NCI-H524 (cell line): ENCODE measurements around the gene TRIM24.
A peak's percentile ranks its signal among the peaks of the same experiment; 100 is the strongest.
"Not testable (repeated sequence)": the region's sequence is repeated elsewhere in the genome, so short reads cannot be mapped to it uniquely, and the experiment has no call there.

ENCODE experiments used
- DNase-seq, 2 experiments: peaks; one replicate each; lab custom pipeline; 2025; lab: John Stamatoyannopoulos, UW

TRIM24 gene

DNA sequence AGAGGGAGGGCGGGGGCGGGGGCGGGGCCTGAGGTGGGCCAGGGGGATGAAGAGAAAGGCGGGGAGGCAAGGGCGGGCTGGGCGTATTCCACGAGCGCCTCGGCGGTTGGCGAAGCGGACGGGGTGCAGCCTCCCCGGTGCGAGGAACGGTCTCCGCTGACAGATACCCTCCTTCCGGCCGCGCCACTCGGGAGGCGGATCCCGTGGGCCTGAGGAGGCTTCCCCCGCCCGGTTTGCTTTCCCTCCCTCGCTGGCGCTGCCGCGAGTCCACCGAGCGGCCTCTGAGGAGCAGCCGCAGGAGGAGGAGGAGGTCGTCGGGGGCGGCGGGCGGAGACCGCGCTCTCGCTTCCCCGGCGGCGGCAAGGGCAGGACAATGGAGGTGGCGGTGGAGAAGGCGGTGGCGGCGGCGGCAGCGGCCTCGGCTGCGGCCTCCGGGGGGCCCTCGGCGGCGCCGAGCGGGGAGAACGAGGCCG lies at the start of gene TRIM24:
Gene TRIM24, plus strand, starts transcription at position 84 of the 473 bp plus-strand sequence. Its CDS starts 290 bp downstream, at position 374.
- no peak for DNase-seq

DNA sequence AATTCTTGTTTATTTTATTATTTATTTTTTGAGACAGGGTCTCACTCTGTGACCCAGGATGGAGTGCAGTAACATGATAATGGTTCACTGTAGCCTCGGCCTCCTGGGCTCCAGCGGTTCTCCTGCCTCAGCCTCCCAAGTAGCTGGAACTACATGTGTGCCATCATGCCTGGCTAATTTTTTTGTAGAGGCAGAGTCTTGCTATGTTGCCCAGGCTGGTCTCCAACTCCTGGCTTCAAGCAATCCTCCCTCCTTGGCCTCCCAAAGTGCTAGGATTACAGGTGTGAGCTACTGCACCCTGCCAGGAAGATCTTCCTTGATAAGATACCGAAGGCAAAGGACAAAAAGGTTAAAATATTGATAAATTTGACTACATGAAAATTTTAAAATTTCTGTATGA lies 48.0 kb upstream of the TRIM24 start:
- not testable (repeated sequence) for DNase-seq

DNA sequence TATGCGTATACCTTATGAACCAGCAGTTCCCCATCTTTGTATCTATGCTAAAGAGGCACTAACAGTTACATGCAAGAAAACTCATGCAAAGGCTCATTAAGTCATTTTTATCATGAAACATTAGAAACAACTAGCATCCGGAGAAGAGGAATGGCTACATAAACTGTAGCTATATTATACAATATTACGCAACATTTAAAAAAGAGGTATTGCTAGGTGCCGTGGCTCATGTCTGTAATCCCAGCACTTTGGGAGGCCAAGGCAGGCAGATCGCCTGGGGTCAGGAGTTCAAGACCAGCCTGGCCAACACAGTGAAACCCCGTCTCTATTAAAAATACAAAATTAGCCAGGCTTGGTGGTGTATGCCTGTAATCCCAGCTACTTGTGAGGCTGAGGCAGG lies 47.1 kb upstream of the TRIM24 start:
- not testable (repeated sequence) for DNase-seq

DNA sequence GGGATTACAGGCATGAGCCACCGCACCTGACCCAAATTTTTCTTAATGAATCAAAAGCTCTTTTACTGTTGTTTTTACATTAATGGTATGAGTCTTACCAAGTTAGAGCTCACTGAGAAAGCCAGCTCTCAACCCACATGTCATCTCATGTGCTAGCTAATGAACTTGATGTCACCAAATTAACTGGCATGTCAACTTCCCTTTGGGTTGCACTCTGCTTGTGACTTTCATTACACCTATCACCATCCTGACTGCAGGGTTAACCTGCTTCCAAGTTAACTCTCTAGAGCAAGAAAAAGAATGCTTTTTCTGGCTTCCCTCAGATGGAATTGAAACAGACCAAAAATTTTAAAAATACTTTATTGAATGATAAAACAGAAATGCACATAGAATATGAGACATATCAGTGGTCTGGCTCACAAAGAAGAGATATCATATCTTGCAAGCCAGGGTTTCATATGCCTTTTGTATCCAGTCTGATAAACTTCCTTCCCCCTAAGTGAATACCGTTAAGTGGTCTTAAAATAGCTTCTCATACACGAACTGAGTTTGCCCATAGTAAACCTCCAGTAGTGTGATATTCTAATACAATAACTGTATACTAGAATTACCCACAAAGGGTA lies 42.9 kb upstream of the TRIM24 start:
- no peak for DNase-seq

DNA sequence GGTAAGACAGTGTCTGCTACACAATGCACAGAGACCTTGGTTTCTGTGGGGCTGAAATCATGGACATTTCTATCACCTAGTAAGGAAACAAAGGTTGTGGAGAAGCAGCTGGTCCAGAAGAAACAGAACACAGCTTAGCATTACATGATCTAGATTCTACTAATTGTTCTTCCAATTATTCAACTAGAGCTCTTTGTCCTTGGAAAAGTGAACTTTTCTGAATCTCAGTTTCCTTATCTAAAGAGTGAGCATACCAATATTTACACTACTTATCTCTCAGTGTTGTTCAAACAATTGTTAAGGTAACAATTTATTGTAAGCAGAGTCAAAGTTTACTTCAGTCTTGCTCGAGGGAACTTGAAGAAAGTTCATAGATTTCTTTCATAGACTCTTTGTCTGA lies 42.3 kb upstream of the TRIM24 start:
- DNase-seq = no peak

DNA sequence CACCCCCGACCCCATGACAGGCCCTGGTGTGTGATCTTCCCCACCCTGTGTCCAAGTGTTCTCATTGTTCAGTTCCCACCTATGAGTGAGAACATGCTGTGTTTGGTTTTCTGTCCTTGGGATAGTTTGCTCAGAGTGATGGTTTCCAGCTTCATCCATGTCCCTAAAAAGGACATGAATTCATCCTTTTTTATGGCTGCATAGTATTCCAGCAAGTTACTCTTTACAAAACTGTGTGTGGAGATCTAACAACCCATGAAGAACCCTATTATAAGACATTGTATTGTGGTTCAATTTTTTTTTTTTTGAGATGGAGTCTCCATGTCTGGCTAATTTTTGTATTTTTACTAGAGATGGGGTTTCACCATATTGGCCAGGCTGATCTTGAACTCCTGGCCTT lies 41.7 kb upstream of the TRIM24 start:
- DNase-seq = not testable (repeated sequence)

DNA sequence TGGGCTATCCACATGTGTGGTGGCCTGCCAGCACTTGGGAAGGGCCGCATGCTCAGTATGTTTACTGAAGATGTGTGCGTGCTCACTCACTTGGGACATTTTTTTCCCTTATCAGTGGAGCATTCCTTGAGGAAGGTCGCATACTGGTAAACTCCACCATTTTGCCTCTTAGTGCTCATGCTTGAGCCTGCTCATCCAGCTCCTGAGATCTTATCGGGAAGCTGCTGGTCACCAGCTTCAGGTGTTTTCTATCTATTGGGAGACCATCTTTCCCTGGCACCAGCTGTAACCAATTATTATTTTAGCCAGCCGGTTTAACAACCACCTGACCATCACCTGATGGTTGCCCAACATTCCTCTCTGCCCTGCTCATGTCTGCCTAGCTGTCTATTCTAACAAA lies 35.0 kb upstream of the TRIM24 start:
- DNase-seq = no peak

DNA sequence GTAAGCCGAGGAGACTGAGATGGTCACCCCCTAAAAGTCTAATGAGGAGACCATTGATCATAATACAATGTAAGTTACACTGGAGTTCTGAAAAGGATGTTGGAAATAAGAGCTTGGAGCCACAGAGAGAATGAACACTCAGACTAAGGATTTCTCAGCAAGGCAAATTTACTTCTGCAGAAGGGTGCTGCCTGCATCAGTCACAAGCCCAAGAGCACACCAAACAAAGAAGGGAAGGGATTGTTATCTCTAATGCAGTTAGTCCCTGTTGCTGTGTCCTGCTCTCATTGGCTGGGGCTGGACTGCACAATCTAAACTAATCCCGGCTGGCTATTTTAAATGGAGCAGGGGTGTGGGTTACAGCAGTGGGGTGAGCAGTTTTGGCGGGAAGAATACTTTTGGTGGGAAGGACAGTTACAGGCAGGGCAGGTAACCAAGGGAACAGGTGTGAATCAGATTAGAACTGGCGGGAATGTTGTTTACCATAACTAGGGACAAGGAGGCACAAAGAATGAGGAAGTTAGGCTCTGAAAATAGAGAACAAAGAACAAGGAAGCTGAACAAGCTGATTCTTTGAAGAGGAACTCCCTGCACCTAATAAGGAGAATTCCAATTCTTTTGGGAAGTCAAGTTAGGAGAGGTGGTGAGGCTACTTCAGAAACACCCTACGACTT lies 30.3 kb upstream of the TRIM24 start:
- DNase-seq = no peak

DNA sequence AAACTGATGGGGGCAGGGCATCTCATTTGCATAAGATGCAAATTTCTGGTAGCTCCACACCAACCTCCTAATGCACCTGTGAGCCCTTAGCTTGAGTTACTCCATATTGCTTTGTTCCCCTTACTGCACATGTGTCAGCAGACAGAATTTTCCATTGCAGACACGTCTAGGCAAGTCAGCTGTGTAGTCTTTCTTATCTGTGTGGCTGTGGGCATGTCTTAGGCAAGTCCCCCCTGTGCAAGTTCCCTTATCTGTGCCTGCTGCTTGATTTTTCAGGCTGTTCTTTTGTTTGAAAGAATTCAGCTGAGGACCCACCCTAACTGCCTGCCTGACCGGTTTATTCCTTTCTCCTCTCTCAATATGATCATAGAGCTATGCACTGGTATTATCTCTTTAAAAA lies 28.5 kb upstream of the TRIM24 start:
- DNase-seq = no peak

DNA sequence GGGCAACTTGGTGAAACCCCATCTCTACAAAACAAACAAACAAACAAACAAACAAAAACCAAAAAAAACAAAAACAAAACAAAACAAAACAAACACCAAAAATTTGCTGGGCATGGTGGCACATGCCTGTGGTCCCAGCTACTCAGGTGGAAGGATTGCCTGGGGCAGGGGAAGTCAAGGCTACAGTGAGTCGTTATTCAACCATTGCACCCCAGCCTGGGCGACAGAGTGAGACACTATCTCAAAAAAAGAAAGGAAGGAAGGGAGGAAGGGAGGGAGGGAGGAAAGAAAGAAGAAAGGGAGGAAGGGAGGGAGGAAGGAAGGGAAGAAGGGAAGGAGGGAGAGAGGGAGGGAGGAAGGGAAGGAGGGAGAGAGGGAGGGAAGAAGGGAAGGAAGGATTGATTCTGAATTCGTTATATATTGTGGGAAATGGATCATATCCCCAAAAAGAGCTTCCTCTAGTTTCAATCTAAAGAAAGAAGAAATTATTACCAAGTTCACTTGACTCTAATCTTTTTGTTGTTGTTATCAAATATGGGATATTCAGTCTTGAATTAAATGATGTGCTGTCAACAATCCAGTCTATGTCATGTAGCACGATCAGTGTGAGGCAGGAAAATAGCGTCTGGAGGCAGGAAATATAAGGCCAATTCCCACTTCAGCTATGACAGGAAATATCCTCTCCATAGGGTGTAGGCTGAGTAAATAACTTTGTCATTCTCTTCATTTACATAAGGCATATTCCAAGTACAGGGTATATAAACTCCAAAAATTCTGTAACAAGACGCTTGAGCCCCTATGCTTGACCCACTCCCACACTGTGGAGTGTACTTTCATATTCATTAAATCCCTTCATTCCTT lies 26.2 kb upstream of the TRIM24 start:
- DNase-seq = no peak

DNA sequence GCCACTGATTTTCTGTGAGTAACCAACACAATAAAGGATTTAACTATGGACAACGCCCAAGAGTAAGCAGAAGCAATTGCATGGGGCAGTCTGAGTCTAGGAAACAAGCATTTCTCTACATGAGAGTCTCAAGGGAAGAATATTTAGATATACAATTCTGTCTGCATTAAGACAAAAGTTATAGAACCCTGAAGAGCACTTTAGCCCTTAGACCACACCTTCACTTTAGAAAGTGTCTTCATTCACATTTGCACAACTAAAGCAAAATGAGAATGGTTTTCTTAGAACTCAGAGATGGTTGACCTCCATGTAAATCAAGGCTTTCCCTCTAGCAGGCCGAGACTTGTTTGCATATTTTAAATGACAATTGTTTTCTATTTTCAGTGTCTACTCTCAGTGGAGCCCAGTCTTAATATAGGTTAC lies 25.5 kb upstream of the TRIM24 start:
- DNase-seq = no peak

DNA sequence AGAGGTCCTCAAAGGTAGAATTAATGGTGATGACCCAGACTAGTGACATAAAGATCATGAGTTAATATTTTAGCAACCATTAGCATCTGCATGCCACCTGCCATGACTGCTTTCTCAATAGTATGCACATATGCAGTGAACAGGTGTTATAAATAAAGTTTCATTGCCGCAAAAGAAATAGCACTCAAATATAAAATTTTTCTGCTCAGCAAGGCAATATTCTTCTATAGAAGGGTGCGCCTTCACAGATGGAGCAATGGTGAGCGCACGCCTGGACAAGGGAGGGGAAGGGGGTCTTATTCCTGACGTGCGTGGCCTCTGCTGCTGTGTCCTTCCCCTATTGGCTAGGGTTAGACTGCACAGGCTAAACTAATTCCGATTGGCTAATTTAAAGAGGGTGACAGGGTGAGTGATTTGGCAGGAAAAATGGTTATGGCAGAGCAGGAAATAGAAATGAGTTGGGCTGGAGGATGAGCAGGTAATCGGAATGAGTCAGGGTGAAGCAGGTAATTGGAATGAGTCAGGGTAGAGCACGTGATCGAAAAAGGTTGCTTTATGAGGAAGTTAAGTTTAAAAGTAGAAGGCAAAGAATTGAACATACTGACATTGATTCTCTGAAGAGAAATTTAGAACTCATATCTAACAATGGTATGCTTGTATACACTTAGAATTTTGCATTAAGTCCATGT lies 24.7 kb upstream of the TRIM24 start:
- no peak for DNase-seq

DNA sequence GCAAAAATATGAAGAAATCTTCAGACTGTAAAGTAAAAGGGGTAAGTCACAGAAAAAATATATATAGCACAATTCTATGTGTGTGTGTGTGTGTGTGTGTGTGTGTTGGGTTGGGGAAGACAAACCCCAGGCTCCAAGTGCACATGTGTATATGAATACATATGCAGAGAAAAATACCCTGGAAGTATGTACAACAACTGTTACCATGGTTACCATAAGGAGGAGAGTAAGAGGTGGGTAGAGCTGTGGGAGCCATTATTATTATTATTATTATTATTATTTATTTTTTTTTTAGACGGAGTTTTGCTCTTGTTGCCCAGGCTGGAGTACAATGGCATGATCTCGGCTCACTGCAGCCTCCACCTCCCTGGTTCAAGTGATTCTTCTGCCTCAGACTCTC lies 23.7 kb upstream of the TRIM24 start:
- no peak for DNase-seq

DNA sequence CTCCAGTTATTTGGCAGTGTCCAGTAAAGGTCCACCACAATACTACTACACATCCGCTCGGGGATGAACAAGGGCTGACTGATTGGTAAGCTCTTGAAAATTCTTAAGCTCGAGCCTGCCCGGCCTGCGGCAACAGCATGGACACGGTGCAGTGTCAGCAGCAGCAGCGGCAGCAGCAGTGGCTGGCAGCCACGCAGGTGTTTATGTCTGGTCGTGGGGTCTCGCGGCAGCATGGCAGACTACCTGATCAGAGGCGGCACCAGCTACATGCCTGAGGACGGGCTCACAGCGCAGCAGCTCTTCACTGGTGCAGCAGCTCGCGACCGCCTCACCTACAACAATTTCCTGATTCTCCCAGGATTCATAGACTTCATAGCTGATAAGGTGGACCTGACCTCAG lies 19.6 kb upstream of the TRIM24 start:
- DNase-seq = no peak

DNA sequence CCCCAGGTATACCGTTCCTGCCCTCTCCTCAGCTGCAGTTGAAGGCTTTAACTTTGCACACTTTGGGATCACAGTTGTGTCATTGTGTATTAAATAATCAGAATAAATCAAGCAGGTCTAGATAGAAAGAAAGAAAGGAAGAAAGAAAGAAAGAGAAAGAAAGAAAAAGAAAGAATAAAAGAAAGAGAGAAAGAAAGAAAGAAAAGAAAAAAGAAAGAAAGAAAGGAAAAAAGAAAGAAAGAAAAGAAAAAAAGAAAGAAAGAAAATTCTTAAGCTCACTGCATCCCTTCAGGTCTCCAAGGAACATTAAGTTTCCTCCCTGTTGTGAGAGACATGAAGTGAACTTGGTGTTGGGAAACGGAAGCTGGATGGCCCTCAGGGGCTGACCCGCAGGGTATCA lies 17.2 kb upstream of the TRIM24 start:
- no peak for DNase-seq

DNA sequence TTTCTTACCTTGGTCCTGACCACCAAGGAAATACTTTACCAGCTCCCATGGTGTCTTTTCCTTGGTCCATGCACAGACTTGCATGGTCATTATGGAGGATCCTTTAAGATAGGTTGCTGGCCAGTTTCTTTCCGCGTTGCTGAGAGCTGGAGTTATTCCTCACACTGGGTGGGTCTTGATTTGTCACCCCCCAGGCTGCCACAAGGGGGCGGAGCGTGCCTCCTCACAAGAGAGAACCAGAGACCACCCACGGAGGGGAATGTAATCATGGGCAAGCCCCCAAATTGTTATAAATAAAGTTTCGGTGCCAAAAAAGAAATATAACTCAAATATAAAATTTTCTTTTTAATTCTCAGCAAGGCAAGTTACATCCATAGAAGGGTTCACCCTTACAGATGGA lies 10.5 kb upstream of the TRIM24 start:
- DNase-seq = no peak

DNA sequence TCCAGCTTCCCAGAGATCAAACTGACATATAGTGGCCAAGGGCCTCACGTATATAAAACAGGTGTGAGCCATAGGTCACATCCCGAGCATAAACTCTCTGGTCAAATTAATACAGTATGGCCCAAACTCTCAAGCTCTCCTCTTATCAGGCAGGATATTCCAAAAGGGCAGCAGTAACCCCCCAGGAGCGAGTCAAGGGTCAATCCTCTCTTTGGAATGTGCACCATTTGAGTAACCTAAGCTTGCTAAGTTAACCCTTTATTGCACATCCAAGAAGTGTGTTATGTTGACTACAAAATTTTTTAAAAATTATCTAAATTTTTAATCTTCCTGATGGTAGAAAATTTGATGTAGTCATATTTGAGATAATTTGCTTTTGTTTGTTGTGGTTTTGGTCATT lies 4.5 kb upstream of the TRIM24 start:
- DNase-seq = no peak

DNA sequence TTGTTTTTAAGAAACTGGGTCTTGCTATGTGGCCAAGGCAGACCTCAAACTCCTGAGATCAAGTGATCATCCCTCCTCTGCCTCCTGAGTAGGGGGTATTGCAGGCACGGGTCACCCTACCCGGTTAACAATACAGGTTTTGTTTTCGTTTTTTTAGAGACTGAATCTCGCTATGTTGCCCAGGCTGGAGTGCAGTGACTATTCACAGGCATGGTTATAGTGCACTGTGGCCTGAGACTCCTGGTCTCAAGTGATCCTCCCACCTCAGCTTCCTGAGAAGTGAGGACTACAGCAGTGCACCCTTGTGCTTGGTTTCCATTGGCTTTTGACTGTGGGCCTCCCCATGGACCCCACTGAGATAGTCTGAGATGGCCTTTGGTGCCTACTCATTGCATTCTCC lies 3.8 kb upstream of the TRIM24 start:
- no peak for DNase-seq

DNA sequence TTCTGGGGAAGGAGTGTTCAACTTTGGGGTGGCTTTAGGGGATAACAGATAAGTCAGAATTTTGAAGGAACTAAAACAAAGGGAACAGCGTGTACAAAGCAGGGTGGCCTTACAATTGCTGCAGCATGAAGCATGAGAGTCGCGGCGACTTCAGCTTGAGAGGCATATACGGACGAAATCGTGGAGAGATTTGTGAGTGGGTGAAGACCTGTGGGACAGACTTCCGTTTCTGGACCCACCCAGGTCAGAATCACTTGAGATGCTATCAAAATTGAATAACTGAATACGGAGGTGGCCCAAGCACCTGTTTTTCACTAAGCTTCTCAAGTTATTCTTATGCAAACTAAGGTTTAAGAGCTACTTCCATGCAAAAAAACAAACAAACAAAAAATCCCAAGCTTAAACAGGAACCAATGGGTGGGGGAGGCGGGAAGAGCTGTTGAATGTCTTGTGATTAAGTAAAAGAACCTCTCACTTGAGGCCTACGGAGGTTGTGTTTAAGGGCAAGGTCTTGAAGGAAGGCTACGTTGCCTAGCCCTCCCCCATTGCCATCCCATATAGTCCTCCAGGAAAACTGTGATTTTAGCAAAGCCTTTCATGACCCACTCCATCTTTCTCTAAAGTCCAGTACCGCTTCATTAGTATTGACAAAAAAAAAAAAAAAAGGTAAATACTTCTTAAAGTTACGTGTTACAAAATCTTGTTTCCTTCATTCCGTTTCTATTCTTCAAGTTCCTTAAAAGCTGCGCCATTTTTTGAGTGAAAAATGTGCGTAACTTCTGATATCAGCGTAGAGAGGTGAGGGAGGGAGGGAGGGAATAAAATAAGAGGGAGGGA lies 1.3 kb upstream of the TRIM24 start:
- no peak for DNase-seq

DNA sequence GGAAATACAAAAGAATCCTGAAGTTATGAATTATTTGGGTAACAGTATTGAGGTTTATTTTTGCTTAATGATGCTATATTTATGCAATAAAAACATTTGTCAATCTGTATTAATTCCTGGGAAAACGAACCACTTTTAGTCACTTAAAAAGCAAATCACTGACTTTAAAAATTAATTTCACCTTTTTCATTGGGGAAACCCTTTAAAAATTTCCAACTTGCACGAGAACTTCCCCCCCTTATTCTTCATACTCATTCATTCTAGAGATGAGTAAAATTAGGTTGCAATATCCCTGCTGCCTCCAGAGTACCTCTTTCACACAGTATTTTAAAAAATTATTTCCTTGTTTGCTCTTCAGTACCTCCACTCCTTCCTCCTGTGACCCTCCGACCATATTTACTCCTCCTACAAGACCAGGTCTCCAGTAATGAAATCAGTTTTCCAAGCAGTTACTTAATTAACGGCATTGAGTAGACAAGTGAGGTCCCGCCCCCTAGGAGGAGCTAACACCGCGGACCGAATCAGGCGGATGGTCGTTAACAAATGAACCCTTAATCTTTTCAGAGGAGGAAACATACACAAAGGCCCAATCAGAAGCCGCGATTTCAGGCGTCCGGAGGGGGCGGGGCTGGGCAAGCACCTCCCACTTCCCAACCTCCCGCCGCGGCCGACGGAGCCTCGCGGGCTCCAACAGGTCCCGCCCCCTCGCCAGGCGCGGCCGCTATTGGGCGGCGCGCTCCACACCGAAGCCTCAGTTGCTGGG lies 465 bp upstream of the TRIM24 start:
- peak; percentile 93 to 97 for DNase-seq
